SK-N-MC (cell line): ENCODE results near the gene SMKR1.

Experiments used
- EZH2 ChIP-seq: fragments of 200-600 bp; sonication (generic); IDR thresholded peaks from one replicate; pipeline ENCODE4 v1.6.1; 2017; ENCODE audit warnings: antibody characterized with exemption
- FOXP2 ChIP-seq: optimal IDR thresholded peaks from 2 replicates; pipeline ENCODE3; 2011; ENCODE audit warnings: mild to moderate bottlenecking, moderate library complexity; ENCODE audit not compliant: insufficient read depth; ENCODE audit errors: extremely low read length, control extremely low read depth
- POLR2AphosphoS5 ChIP-seq: IDR thresholded peaks from 2 replicates; pipeline ENCODE4 v1.6.1; 2012; ENCODE audit warnings: mild to moderate bottlenecking, low read depth, low read length, borderline replicate concordance

DNA sequence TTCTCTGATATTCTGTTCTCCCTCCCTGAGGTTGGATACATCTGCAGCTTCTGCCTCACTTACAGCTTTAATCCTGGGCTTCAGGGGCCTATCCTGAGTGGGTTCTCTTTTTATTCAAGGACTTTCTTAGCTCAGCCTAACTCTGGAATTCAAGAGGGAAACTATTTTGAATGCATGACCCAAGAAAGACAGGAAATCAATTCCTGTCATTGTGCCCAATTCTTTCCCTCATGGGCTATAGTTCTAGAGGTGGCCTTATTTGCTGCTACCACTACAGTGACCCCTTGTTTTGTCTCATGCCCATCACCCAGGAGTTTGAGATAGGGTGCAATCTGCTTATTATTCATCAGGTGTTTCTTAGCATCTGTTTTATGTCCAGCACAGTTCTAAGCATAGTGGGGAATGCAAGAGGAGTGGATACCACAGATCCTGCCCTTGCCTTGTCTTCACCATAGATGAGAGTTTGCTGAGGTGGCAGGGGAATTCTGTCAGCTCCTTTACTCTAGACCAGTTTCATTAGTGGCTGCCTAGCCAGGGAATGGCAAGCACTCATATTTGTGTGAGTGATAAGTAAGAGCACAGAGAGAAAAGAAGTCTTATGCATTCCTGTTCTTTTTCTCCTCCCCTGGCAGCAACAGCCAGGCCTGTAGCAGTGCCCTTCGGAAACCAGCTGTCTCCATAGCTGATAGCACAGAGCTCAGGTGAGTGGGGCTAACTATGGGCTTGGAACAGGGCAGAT is 48.7 kb upstream of the SMKR1 start:
- TF ChIP-seq POLR2AphosphoS5 (no peak), EZH2 (no peak), FOXP2 (no peak)
